Measurements from ENCODE around the gene NSUN6.
A peak's percentile ranks its signal among the peaks of the same experiment; 100 is the strongest.

GRCh38 chr10:18659125-18659818, 7.9 kb upstream of the NSUN6 start, which contains the start of gene ARL5B:
- TF ChIP-seq POLR2A (IDR thresholded peaks at IDR 0.05; ENCODE audit: low read length) (peak; percentile 91), GATA1 (IDR thresholded peaks at IDR 0.05; ENCODE audit: low read depth, low read length) (no peak)

Data from erythroblast (primary cell).